ENCODE results near the gene HIP1R.

HIP1R gene

GRCh38 chr12:122908915-122909314, 73.7 kb downstream of the HIP1R start:
- no peak overlapping the region for H3K27ac ChIP-seq
- no peaks in the 10 kb centered on the region for H3K4me1 ChIP-seq
- no peak overlapping the region for H3K9ac ChIP-seq
- no peaks in the 10 kb centered on the region for H3K36me3 ChIP-seq (ENCODE audit: control insufficient read depth, insufficient read depth, low read length)
- H3K79me2 ChIP-seq = no peaks in the 10 kb centered on the region
- no peak overlapping the region for H2AFZ ChIP-seq
- H3K9me3 ChIP-seq (ENCODE audit: control insufficient read depth, low read length) = no peaks in the 10 kb centered on the region
- TF ChIP-seq, protein P1, sequence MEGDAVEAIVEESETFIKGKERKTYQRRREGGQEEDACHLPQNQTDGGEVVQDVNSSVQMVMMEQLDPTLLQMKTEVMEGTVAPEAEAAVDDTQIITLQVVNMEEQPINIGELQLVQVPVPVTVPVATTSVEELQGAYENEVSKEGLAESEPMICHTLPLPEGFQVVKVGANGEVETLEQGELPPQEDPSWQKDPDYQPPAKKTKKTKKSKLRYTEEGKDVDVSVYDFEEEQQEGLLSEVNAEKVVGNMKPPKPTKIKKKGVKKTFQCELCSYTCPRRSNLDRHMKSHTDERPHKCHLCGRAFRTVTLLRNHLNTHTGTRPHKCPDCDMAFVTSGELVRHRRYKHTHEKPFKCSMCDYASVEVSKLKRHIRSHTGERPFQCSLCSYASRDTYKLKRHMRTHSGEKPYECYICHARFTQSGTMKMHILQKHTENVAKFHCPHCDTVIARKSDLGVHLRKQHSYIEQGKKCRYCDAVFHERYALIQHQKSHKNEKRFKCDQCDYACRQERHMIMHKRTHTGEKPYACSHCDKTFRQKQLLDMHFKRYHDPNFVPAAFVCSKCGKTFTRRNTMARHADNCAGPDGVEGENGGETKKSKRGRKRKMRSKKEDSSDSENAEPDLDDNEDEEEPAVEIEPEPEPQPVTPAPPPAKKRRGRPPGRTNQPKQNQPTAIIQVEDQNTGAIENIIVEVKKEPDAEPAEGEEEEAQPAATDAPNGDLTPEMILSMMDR (IDR thresholded peaks at IDR 0.05) = no peak
- no peak overlapping the region for H3K4me2 ChIP-seq (ENCODE audit: low read length)
- no peak overlapping the region for H3K4me3 ChIP-seq (ENCODE audit: low read depth, low read length)
- no peaks in the 10 kb centered on the region for H3K27me3 ChIP-seq (ENCODE audit: control insufficient read depth, insufficient read depth, low read length)

GRCh38 chr12:122909442-122910288, 74.4 kb downstream of the HIP1R start:
- Histone ChIP-seq H3K27ac (no peak overlapping the region), H2AFZ (no peak overlapping the region)

More at GRCh38 chr12:122909442-122910288, 74.4 kb downstream of the HIP1R start:
- Histone ChIP-seq H3K4me1 (no peaks in the 10 kb centered on the region), H3K9ac (no peak overlapping the region), H3K27me3 (ENCODE audit: control insufficient read depth, insufficient read depth, low read length) (no peaks in the 10 kb centered on the region), H3K4me2 (ENCODE audit: low read length) (peak overlapping the region; percentile 21), H3K9me3 (ENCODE audit: control insufficient read depth, low read length) (no peaks in the 10 kb centered on the region), H3K79me2 (no peaks in the 10 kb centered on the region), H3K4me3 (ENCODE audit: low read depth, low read length) (peak overlapping the region; percentile 9), H3K36me3 (ENCODE audit: control insufficient read depth, insufficient read depth, low read length) (no peaks in the 10 kb centered on the region)
- TF ChIP-seq, protein P1 (IDR thresholded peaks at IDR 0.05) = no peak

Measured in parathyroid adenoma (tissue), 2 donors.